Esophagus muscularis mucosa (tissue), 4 donors: Measurements from ENCODE around the gene NMNAT3. TPM values are rescaled to one million over a fixed set of nuclear protein-coding genes. Genes with fewer than 3 reads are reported as not detected.

ENCODE experiments used
- DNase-seq: peaks from one replicate; pipeline ENCODE4 v3.0.0-alpha.2; 2017; ENCODE audit errors: extremely low spot score
- H3K27ac ChIP-seq, 4 donors: fragments of 200-600 bp; sonication (generic); replicated peaks in 1 of 4; 1 replicate in 3 of 4; 2 replicates in 1 of 4; pipeline ENCODE4 v1.5.1; 2016 to 2019; ENCODE audit warnings: mild to moderate bottlenecking in 1 of 4
- H3K27me3 ChIP-seq, 4 donors: fragments of 200-600 bp; sonication (generic); one replicate each; pipeline versions ENCODE4 v1.5.1 to v1.6.0; 2016 to 2019
- H3K36me3 ChIP-seq, 4 donors: fragments of 200-600 bp; sonication (generic); one replicate each; pipeline ENCODE4 v1.5.1; 2016 to 2019
- H3K4me1 ChIP-seq, 4 donors: fragments of 200-600 bp; sonication (generic); one replicate each; pipeline ENCODE4 v1.5.1; 2016 to 2019
- H3K4me3 ChIP-seq, 4 donors: fragments of 200-600 bp; sonication (generic); 1 replicate in 2 of 4; 2 replicates in 2 of 4; pipeline ENCODE4 v1.5.1; 2016 to 2019; ENCODE audit warnings: mild to moderate bottlenecking in 4 of 4, moderate library complexity in 1 of 4
- H3K9me3 ChIP-seq, 4 donors: fragments of 200-600 bp; sonication (generic); 1 replicate in 3 of 4; 2 replicates in 1 of 4; pipeline ENCODE4 v1.5.1; 2016 to 2019
- CTCF ChIP-seq, 3 experiments: fragments of 200-600 bp in 2 of 3; fragments of 450-650 bp in 1 of 3; sonication (generic) in 2 of 3; IDR thresholded peaks; one replicate each; pipeline ENCODE4 v1.5.1; 2017 to 2019; ENCODE audit warnings: antibody characterized with exemption in 3 of 3, mild to moderate bottlenecking in 2 of 3, moderate library complexity in 1 of 3
- EP300 ChIP-seq: sonication (generic); formaldehyde crosslinking; IDR thresholded peaks from one replicate; pipeline ENCODE4 v1.6.1; 2017; ENCODE audit warnings: antibody characterized with exemption
- POLR2A ChIP-seq: fragments of 450-650 bp; IDR thresholded peaks from one replicate; pipeline ENCODE4 v1.6.1; 2017; ENCODE audit warnings: antibody characterized with exemption, moderate library complexity, mild to moderate bottlenecking, low read depth
- POLR2AphosphoS5 ChIP-seq, 2 donors: sonication (generic); formaldehyde crosslinking; IDR thresholded peaks; one replicate each; pipeline ENCODE4 v1.6.1; 2017; ENCODE audit warnings: antibody characterized with exemption in 2 of 2
- WGBS: methylation state at CpG from one replicate; pipeline ENCODE4 v1.1.5; 2018; 5-methylcytosine and 5-hydroxymethylcytosine counted together
- intact Hi-C: fragments of 100-400 bp; cut with DNase I; formaldehyde crosslinking; loops from one replicate; pipeline ENCODE4 v1.15.1; 2023
- total RNA-seq, 4 donors: library from RNA; depleted of rRNA; stranded (reverse); fragments of >200 nt; gene quantifications; one replicate each; pipeline versions ENCODE4 v1.1.0 to v1.2.1, GENCODE V29; 2016

NMNAT3 gene
- total RNA-seq, 4 donors from 2014 or later, result 10.7 to 15.6 (median 11.4) TPM

GRCh38 chr3:139670196-139670595 is 7.6 kb downstream of the NMNAT3 start:
- peaks cover 0 to 4% (median 0%) of the 10 kb centered on the region in 4 donors for H3K4me1 ChIP-seq
- DNase-seq, result no peak
- TF ChIP-seq CTCF (IDR thresholded peaks at IDR 0.05) (no peak), POLR2A (no peak), EP300 (no peak), POLR2AphosphoS5 (IDR thresholded peaks at IDR 0.05) (no peak)
- no peaks in the 10 kb centered on the region for H3K27me3 ChIP-seq
- H3K4me3 ChIP-seq, result no peak overlapping the region
- peaks cover 0 to 4% (median 0%) of the 10 kb centered on the region in 4 donors for H3K36me3 ChIP-seq
- H3K9me3 ChIP-seq, result no peaks in the 10 kb centered on the region
- H3K27ac ChIP-seq, result no peak overlapping the region
- 91% methylated on average over 4 of the region's 4 CpGs for WGBS
- intact Hi-C loops, result no loop called here

DNA sequence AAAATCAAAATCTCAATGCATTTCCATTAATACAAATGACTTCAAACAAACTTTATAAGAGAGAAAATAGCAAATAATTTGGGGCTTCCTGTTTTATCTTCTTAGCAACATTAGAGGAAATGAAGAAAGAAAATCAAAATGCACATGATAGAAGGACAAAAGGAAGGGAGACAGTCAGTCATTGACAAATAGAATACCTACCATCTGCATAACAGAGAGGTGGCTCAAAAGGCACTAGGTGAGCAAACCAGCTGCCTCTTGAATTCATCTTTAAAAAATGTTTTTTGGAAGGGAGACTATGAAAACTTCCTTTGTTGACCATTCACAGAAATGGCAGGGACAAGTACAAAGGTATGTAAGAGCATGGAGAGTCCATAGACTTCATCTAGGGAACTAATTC is 9.4 kb downstream of the NMNAT3 start:
- DNase-seq, result no peak
- Histone ChIP-seq H3K4me1 (peaks cover 0 to 4% (median 0%) of the 10 kb centered on the region in 4 donors), H3K27me3 (no peaks in the 10 kb centered on the region), H3K27ac (no peak overlapping the region), H3K36me3 (peaks cover 0 to 4% (median 0%) of the 10 kb centered on the region in 4 donors), H3K9me3 (no peaks in the 10 kb centered on the region), H3K4me3 (no peak overlapping the region)
- no peak for TF ChIP-seq EP300
- no peak for TF ChIP-seq POLR2AphosphoS5 (IDR thresholded peaks at IDR 0.05)
- no peak for TF ChIP-seq CTCF (IDR thresholded peaks at IDR 0.05)
- TF ChIP-seq POLR2A, result no peak
- intact Hi-C loops, result no loop called here

- Histone ChIP-seq H3K4me1 (no peaks in the 10 kb centered on the region), H3K27ac (no peak overlapping the region), H3K4me3 (no peak overlapping the region), H3K36me3 (peaks cover 0 to 11% (median 0%) of the 10 kb centered on the region in 4 donors), H3K9me3 (no peaks in the 10 kb centered on the region), H3K27me3 (no peaks in the 10 kb centered on the region)
- DNase-seq, result no peak
- intact Hi-C loops, result no loop called here
- no peak for TF ChIP-seq POLR2AphosphoS5 (IDR thresholded peaks at IDR 0.05)
- TF ChIP-seq POLR2A, result no peak
- 86% methylated on average over 2 of the region's 2 CpGs for WGBS
Measured at GRCh38 chr3:139664958-139665357, 12.8 kb downstream of the NMNAT3 start.

GRCh38 chr3:139660269-139660668 is 17.5 kb downstream of the NMNAT3 start:
- Histone ChIP-seq H3K27me3 (no peaks in the 10 kb centered on the region), H3K4me1 (peaks cover 5 to 13% (median 10%) of the 10 kb centered on the region in 4 donors), H3K9me3 (no peaks in the 10 kb centered on the region), H3K4me3 (no peak overlapping the region), H3K36me3 (peaks cover 0 to 7% (median 0%) of the 10 kb centered on the region in 4 donors), H3K27ac (no peak overlapping the region)
- DNase-seq, result no peak
- intact Hi-C loops, result no loop called here
- TF ChIP-seq POLR2AphosphoS5 (IDR thresholded peaks at IDR 0.05), result no peak
- TF ChIP-seq EP300, result no peak
- TF ChIP-seq CTCF (IDR thresholded peaks at IDR 0.05), result no peak
- no peak for TF ChIP-seq POLR2A
- 58% methylated on average over 1 of the region's 1 CpG for WGBS

GRCh38 chr3:139659511-139659910 is 18.3 kb downstream of the NMNAT3 start:
- 96% methylated on average over 4 of the region's 4 CpGs for WGBS
- H3K4me1 ChIP-seq, result peaks cover 5 to 16% (median 14%) of the 10 kb centered on the region in 4 donors

More at GRCh38 chr3:139659511-139659910, 18.3 kb downstream of the NMNAT3 start:
- DNase-seq, result no peak
- no peaks in the 10 kb centered on the region for H3K27me3 ChIP-seq
- H3K4me3 ChIP-seq, result no peak overlapping the region
- H3K27ac ChIP-seq, result no peak overlapping the region
- TF ChIP-seq POLR2A, result no peak
- no peak for TF ChIP-seq EP300
- TF ChIP-seq POLR2AphosphoS5 (IDR thresholded peaks at IDR 0.05), result no peak
- TF ChIP-seq CTCF (IDR thresholded peaks at IDR 0.05), result no peak
- intact Hi-C loops, result no loop called here
- no peaks in the 10 kb centered on the region for H3K9me3 ChIP-seq
- peaks cover 0 to 7% (median 0%) of the 10 kb centered on the region in 4 donors for H3K36me3 ChIP-seq
